HEK293 (cell line): ENCODE data around the gene GGT5.
"Not testable (repeated sequence)": the region's sequence is repeated elsewhere in the genome, so short reads cannot be mapped to it uniquely, and the experiment has no call there.

ENCODE experiments used
- ZBTB48 ChIP-seq: fragments of 450-650 bp; formaldehyde crosslinking; IDR thresholded peaks from 2 replicates; pipeline ENCODE4 v1.5.1; 2016; ENCODE audit warnings: missing biosample characterization, missing genetic modification characterization
- TF ChIP-seq, protein P1 (sequence below): fragments of 450-650 bp; formaldehyde crosslinking; IDR thresholded peaks from 2 replicates; pipeline ENCODE4 v1.5.1; 2016; ENCODE audit warnings: missing biosample characterization, missing genetic modification characterization
- TF ChIP-seq, protein P2 (sequence below): fragments of 450-650 bp; formaldehyde crosslinking; IDR thresholded peaks from 2 replicates; pipeline ENCODE4 v1.5.1; 2016; ENCODE audit warnings: missing biosample characterization, missing genetic modification characterization
- TF ChIP-seq, protein P3 (sequence below): fragments of 450-650 bp; formaldehyde crosslinking; IDR thresholded peaks from 2 replicates; pipeline ENCODE4 v1.5.1; 2017; ENCODE audit warnings: missing biosample characterization, missing genetic modification characterization

DNA sequence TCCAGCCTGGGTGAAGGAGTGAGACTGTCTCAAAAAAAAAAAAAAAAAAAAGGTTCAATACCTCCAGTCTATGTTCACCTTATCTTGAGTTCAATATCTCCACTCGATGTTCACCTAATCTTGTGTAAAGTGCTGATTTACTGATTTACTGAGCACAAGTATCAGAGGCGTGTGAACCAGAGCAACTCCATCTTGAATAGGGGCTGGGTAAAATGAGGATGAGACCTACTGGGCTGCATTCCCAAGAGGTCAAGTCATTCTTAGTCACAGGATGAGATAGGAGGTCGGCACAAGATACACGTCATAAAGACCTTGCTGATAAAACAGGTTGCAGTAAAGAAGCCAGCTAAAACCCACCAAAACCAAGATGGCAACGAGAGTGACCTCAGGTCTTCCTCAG, 41.0 kb downstream of the GGT5 start:
- TF ChIP-seq, protein P1, sequence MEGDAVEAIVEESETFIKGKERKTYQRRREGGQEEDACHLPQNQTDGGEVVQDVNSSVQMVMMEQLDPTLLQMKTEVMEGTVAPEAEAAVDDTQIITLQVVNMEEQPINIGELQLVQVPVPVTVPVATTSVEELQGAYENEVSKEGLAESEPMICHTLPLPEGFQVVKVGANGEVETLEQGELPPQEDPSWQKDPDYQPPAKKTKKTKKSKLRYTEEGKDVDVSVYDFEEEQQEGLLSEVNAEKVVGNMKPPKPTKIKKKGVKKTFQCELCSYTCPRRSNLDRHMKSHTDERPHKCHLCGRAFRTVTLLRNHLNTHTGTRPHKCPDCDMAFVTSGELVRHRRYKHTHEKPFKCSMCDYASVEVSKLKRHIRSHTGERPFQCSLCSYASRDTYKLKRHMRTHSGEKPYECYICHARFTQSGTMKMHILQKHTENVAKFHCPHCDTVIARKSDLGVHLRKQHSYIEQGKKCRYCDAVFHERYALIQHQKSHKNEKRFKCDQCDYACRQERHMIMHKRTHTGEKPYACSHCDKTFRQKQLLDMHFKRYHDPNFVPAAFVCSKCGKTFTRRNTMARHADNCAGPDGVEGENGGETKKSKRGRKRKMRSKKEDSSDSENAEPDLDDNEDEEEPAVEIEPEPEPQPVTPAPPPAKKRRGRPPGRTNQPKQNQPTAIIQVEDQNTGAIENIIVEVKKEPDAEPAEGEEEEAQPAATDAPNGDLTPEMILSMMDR: not testable (repeated sequence)
- TF ChIP-seq, protein P2, sequence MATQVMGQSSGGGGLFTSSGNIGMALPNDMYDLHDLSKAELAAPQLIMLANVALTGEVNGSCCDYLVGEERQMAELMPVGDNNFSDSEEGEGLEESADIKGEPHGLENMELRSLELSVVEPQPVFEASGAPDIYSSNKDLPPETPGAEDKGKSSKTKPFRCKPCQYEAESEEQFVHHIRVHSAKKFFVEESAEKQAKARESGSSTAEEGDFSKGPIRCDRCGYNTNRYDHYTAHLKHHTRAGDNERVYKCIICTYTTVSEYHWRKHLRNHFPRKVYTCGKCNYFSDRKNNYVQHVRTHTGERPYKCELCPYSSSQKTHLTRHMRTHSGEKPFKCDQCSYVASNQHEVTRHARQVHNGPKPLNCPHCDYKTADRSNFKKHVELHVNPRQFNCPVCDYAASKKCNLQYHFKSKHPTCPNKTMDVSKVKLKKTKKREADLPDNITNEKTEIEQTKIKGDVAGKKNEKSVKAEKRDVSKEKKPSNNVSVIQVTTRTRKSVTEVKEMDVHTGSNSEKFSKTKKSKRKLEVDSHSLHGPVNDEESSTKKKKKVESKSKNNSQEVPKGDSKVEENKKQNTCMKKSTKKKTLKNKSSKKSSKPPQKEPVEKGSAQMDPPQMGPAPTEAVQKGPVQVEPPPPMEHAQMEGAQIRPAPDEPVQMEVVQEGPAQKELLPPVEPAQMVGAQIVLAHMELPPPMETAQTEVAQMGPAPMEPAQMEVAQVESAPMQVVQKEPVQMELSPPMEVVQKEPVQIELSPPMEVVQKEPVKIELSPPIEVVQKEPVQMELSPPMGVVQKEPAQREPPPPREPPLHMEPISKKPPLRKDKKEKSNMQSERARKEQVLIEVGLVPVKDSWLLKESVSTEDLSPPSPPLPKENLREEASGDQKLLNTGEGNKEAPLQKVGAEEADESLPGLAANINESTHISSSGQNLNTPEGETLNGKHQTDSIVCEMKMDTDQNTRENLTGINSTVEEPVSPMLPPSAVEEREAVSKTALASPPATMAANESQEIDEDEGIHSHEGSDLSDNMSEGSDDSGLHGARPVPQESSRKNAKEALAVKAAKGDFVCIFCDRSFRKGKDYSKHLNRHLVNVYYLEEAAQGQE (tag by site-specific recombination): not testable (repeated sequence)
- TF ChIP-seq, protein P3, sequence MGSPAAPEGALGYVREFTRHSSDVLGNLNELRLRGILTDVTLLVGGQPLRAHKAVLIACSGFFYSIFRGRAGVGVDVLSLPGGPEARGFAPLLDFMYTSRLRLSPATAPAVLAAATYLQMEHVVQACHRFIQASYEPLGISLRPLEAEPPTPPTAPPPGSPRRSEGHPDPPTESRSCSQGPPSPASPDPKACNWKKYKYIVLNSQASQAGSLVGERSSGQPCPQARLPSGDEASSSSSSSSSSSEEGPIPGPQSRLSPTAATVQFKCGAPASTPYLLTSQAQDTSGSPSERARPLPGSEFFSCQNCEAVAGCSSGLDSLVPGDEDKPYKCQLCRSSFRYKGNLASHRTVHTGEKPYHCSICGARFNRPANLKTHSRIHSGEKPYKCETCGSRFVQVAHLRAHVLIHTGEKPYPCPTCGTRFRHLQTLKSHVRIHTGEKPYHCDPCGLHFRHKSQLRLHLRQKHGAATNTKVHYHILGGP: not testable (repeated sequence)
- not testable (repeated sequence) for TF ChIP-seq ZBTB48 (tag by site-specific recombination)
